Measurements from ENCODE around the gene MB21D2. TPM values are rescaled to one million over a fixed set of nuclear protein-coding genes. Genes with fewer than 3 reads are reported as not detected.

The MB21D2 gene
- total RNA-seq, 3 donors from 2014 or later: 1.9 to 4.0 (median 2.7) TPM

DNA sequence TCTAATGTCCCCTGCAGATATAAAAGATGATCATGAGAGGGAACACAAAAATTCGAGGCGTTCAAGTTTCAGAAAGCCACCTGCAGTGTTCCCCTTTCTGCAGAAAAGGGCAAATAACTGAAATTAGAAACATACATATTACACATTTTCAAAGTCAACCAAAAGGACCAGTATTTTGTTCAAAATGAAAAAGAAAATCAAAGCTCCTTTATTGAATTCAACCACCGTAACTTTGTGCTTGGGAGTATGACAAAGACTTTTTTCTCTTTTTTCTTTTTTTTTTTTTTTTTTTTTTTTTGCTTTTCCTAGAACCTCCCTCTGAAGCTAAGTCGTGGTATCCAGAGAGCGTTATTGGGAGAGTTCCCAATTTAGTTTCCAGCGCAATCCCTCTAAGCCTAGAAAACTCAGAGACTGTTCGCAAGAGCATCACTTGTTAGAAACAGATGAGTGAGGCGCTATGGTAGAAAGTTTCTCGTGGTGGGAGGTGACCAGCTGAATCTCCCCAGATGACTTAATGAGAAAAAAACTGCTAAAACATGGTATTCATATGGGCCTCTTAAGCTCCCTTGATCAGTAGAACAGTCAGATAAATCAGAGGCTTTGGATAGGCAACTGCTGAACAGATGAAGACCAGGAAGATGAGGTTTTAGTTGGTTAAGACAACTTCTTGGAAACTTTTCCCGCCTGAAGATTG is 77.4 kb downstream of the MB21D2 start:
- TF ChIP-seq, protein P1, sequence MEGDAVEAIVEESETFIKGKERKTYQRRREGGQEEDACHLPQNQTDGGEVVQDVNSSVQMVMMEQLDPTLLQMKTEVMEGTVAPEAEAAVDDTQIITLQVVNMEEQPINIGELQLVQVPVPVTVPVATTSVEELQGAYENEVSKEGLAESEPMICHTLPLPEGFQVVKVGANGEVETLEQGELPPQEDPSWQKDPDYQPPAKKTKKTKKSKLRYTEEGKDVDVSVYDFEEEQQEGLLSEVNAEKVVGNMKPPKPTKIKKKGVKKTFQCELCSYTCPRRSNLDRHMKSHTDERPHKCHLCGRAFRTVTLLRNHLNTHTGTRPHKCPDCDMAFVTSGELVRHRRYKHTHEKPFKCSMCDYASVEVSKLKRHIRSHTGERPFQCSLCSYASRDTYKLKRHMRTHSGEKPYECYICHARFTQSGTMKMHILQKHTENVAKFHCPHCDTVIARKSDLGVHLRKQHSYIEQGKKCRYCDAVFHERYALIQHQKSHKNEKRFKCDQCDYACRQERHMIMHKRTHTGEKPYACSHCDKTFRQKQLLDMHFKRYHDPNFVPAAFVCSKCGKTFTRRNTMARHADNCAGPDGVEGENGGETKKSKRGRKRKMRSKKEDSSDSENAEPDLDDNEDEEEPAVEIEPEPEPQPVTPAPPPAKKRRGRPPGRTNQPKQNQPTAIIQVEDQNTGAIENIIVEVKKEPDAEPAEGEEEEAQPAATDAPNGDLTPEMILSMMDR (IDR thresholded peaks at IDR 0.05): no peak
- Histone ChIP-seq H3K9me3 (no peaks in the 10 kb centered on the region), H3K4me3 (no peak overlapping the region), H3K36me3 (ENCODE audit: low read depth) (no peaks in the 10 kb centered on the region), H3K4me1 (ENCODE audit: low read depth) (no peaks in the 10 kb centered on the region)
- no peak for DNase-seq
- no peak for ATAC-seq
- intact Hi-C loops (cut with DNase I, micrococcal nuclease): no loop called here

DNA sequence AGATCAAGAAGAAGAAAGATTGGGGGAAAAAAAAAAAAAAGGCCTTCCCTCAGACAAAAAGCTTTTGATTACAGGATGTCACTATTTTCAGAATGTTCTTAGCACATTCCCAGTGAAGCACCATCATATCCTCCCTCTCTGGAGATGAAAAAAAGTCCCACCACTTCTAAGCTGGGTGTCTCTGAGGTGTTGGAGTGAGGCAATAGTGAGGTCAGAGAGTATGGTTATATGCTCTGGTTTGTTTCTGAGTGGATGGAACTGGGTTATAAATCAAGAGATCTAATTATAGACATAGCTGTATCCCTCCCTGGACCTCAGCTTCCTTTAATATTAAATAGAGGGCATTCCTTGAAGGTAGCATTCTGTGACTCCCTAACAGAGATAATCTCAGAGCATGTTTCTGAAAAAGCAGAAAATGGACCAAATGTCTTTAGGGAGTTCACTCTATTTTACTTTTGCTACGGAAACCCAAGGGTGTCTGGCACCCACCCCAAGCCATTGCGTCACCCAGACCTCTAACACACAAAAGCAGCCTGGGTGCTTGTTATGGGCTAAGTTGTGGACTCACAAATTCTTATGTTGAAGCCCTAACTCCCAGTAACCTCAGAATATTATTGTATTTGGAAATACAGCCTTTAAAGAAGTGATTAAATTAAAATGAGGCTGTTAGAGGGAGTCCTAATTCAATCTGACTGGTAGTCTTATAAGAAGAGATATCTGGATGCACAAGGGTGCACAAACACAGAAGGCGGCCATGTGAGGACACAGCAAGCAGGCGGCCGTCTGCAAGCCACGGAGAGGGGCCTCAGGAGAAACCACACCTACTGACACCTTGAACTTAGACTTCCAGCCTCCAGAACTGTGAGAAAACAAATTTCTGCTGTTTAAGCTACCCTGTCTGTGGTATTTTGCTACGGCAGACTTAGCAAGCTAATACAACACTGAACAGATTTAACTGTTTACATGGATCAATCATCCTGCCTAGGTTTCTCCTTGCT is 81.5 kb downstream of the MB21D2 start:
- intact Hi-C loops (cut with DNase I, micrococcal nuclease): no loop called here
- H3K4me1 ChIP-seq (ENCODE audit: low read depth): no peaks in the 10 kb centered on the region
- ATAC-seq (peak; percentile 19), DNase-seq (no peak)
- no peaks in the 10 kb centered on the region for H3K36me3 ChIP-seq (ENCODE audit: low read depth)
- H3K9me3 ChIP-seq: no peaks in the 10 kb centered on the region
- no peak overlapping the region for H3K4me3 ChIP-seq
- TF ChIP-seq, protein P1 (IDR thresholded peaks at IDR 0.05): no peak

DNA sequence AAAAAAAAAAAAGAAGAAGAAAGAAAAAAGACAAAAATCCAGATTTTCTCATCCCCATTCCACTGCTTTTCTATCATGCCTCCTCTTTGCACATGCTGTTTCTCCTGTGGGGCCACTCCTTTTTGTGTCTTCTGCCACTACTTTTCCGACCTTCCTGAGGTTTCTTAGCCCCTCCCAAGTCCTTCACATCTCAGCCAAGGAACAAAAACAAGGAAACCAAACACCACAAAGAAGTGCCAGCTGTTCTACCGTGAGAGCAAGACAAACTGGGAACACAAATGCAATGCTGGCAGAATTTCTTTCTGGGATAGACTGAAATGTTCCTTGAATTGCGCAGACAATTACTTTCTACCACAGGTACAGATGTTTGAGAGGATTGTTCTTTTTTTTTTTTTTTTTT is 83.2 kb downstream of the MB21D2 start:
- Histone ChIP-seq H3K4me3 (no peak overlapping the region), H3K36me3 (ENCODE audit: low read depth) (no peaks in the 10 kb centered on the region), H3K9me3 (no peaks in the 10 kb centered on the region), H3K4me1 (ENCODE audit: low read depth) (no peaks in the 10 kb centered on the region)
- ATAC-seq (no peak), DNase-seq (no peak)
- intact Hi-C loops (cut with DNase I, micrococcal nuclease): no loop called here
- TF ChIP-seq, protein P1 (IDR thresholded peaks at IDR 0.05): no peak

DNA sequence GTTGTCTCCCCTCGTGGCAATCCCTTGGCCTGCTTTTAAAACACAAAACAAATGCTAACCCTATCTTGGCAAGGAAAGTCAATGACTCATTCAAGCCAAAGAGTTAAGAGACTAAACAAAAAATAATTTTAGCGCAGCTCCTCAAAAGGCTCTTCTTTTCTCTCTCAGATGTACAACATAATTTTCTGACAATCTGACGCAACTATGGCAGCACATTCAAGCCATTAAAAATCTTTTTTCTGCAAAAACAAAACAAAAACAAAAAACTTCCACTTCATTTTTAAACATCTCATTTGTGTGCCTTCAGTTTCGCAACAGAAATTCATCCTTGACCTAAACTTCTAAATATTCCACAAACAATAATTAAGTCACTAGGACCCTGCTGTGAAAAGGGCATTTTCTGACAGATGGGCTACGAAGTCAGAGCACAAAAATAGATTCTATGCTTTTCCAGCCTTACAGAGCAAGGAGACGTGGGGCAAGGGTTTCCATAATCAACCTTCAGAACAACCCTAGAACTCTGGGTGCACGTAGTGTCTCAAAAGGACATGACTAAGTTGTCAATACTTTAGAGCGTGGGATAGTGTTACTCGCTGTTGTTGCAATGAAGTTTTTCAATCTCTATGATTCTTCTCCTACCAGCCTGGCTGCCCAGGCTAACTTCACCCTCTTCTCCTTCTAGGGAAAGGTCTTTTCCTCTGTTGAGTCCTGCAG is 84.3 kb downstream of the MB21D2 start:
- Histone ChIP-seq H3K9me3 (no peaks in the 10 kb centered on the region), H3K36me3 (ENCODE audit: low read depth) (no peaks in the 10 kb centered on the region), H3K4me1 (ENCODE audit: low read depth) (no peaks in the 10 kb centered on the region), H3K4me3 (no peak overlapping the region)
- ATAC-seq (peak; percentile 14), DNase-seq (no peak)
- intact Hi-C loops (cut with DNase I, micrococcal nuclease): no loop called here
- TF ChIP-seq, protein P1 (IDR thresholded peaks at IDR 0.05): no peak

DNA sequence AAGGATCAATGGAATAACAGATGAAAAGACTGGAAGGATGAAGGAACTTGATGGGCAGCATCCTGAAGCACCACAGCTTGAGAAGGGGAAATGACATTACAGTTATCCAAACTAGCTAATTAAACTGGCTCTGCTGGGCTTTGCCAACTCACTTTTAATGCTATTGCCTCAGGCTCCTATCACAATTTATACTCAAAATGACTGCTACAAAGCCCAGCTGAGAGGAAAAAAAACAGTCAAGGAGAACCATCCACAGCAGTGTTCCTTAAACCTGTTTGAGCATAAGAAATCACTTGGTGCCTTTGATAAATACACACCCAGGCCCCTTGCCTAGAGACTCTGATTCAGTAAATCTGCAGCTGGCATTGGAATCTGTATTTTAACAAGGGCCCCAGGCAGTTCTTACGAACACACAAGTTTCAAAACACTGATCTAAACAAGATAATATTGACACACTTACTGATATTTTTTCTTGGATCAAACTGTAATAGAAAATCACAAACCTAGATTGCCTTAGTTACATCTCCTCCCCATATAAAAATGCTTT is 85.8 kb downstream of the MB21D2 start:
- intact Hi-C loops (cut with DNase I, micrococcal nuclease): no loop called here
- TF ChIP-seq, protein P1 (IDR thresholded peaks at IDR 0.05): no peak
- ATAC-seq: no peak

More for the DNA sequence above, 85.8 kb downstream of the MB21D2 start:
- no peak for DNase-seq
- Histone ChIP-seq H3K4me3 (no peak overlapping the region), H3K36me3 (ENCODE audit: low read depth) (no peaks in the 10 kb centered on the region), H3K9me3 (no peaks in the 10 kb centered on the region), H3K4me1 (ENCODE audit: low read depth) (no peaks in the 10 kb centered on the region)

Data from mucosa of descending colon (tissue), 3 donors.